ENCODE results near the gene RECQL5.
"Not testable (repeated sequence)": the region's sequence is repeated elsewhere in the genome, so short reads cannot be mapped to it uniquely, and the experiment has no call there.

Gene RECQL5

DNA sequence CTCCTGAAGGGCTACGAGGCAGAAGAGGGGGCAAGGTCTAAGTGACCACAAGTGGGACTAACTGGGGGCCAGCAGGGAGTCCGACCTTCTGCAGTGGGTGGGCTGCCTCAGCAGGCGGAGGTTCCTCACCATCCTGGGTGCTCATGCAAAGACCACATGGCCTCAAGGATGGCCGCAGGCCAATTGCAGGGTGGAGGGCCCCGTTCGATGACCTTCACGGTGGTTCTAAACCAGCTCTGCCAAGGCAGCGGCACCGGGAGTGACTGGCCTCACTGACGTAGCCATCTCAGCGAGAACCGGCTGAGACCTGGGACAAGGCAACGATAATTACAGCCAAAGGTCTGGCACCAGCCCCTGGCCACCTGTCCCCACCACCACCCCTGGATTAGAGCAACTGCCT is 28.1 kb downstream of the RECQL5 start:
- intact Hi-C loops (cut with micrococcal nuclease) = no loop called here
- H3K36me3 Mint-ChIP-seq (ENCODE audit: low read depth) = peaks cover 64% of the 10 kb centered on the region
- no peaks in the 10 kb centered on the region for H3K9me3 Mint-ChIP-seq
- H3K27me3 Mint-ChIP-seq = peaks cover 4% of the 10 kb centered on the region
- no peak overlapping the region for H3K27ac Mint-ChIP-seq
- H3K4me1 Mint-ChIP-seq (ENCODE audit: low read depth) = peaks cover 15% of the 10 kb centered on the region
- H3K4me3 Mint-ChIP-seq = no peak overlapping the region

DNA sequence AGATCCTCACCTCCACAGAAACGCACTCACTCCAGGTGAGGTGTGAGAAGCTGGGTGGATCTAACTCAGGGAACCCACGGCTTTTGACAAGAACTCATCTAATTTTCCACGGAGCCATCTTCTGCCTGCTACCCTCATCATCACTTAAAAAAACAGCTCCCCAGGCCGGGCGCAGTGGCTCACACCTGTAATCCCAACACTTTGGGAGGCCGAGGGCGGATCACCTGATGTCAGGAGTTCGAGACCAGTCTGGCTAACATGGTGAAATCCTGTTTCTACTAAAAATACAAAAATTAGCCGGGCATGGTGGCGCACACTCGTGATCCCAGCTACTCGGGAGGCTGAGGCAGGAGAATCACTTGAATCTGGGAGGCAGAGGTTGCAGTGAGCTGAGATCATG is 28.9 kb downstream of the RECQL5 start:
- H3K27me3 Mint-ChIP-seq; H3K4me3 Mint-ChIP-seq; H3K27ac Mint-ChIP-seq; intact Hi-C loops (cut with micrococcal nuclease); H3K9me3 Mint-ChIP-seq: not testable (repeated sequence)
- peaks cover 55% of the 10 kb centered on the region for H3K36me3 Mint-ChIP-seq (ENCODE audit: low read depth)
- peaks cover 24% of the 10 kb centered on the region for H3K4me1 Mint-ChIP-seq (ENCODE audit: low read depth)

DNA sequence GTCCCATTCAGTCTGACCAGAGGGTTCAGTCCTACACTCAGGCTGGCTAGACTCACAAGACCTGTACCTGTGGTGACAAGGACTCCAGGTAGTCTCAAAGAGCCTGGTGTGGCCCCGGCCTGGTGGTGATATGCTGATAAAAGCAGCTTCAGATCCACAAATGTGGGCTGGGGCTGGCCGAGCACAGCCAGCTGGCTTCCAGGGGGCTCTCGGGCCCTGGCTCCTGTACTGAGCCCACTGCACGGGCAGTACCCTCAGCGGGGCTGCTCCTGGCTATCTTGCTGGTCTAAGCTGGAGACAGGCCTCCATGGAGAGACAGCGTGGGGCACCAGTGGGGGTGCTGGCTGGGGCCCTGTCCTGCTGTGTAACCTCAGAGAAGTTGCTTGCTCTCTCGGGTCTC is 29.4 kb downstream of the RECQL5 start:
- intact Hi-C loops (cut with micrococcal nuclease) = no loop called here
- Mint-ChIP-seq H3K36me3 (ENCODE audit: low read depth) (peaks cover 55% of the 10 kb centered on the region), H3K4me1 (ENCODE audit: low read depth) (peaks cover 21% of the 10 kb centered on the region), H3K9me3 (no peaks in the 10 kb centered on the region), H3K27ac (no peak overlapping the region), H3K4me3 (no peak overlapping the region), H3K27me3 (peaks cover 5% of the 10 kb centered on the region)

DNA sequence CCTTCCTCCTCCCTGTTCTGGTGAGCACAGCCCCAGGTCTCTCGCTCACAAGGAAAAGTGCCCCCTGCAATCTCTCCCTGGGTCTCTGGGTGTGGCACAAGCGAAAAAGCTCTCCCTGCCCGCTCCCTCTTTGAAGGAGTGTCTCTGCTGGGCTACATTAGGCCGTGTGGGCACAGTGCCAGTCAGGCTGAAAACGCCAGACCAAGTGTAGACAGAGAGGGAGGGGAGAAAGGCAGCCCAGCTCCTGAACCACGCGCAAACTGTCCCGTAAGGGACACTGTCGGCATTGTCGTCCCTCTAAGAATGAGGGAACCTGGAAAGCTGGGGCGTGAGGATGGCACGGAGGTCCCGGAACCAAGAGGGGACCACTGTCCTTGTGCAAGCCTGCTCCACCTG is 29.8 kb downstream of the RECQL5 start:
- Mint-ChIP-seq H3K36me3 (ENCODE audit: low read depth) (peaks cover 54% of the 10 kb centered on the region), H3K9me3 (no peaks in the 10 kb centered on the region), H3K4me3 (no peak overlapping the region), H3K27me3 (peaks cover 5% of the 10 kb centered on the region), H3K27ac (no peak overlapping the region), H3K4me1 (ENCODE audit: low read depth) (peaks cover 17% of the 10 kb centered on the region)
- intact Hi-C loops (cut with micrococcal nuclease) = no loop called here

DNA sequence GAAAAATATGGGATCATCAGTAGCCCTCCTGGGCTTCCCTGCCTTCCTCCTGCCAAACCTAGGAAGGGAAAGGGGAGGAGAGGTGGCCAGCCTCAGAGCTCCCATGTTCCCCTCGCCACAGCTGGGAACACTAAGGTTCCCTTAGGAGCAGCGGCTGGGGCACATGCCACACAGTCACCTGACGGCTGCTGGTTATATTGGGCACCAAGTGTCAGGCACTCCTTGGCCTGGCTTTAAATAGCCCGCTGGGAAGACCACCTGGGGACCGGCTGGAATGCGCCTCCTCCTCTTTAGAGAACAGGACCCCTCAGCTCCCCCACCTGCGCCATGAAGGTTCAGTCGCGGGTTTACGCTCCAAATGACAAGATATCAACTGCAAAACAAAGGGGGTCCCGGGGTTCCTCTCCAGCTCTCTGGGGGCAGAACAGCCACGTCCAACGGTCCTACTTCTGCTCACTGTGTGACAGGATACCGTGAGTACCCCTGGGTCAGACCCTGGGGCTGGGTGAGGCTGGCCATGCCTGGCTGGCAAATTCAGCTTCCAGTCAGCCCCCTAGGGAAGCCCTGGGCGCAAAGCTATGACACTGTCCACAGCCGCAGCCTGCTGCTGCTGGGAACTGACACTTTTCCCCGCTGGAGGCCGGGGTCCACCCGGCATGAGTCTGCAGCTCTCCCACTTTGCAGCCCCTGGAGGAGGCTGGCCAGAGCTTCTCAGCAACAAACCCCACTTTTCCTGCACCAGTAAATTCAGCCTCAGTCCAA is 30.4 kb downstream of the RECQL5 start:
- Mint-ChIP-seq H3K27ac (no peak overlapping the region), H3K36me3 (ENCODE audit: low read depth) (peaks cover 49% of the 10 kb centered on the region), H3K4me1 (ENCODE audit: low read depth) (peaks cover 14% of the 10 kb centered on the region), H3K9me3 (no peaks in the 10 kb centered on the region), H3K27me3 (peaks cover 5% of the 10 kb centered on the region), H3K4me3 (no peak overlapping the region)
- intact Hi-C loops (cut with micrococcal nuclease) = no loop called here

DNA sequence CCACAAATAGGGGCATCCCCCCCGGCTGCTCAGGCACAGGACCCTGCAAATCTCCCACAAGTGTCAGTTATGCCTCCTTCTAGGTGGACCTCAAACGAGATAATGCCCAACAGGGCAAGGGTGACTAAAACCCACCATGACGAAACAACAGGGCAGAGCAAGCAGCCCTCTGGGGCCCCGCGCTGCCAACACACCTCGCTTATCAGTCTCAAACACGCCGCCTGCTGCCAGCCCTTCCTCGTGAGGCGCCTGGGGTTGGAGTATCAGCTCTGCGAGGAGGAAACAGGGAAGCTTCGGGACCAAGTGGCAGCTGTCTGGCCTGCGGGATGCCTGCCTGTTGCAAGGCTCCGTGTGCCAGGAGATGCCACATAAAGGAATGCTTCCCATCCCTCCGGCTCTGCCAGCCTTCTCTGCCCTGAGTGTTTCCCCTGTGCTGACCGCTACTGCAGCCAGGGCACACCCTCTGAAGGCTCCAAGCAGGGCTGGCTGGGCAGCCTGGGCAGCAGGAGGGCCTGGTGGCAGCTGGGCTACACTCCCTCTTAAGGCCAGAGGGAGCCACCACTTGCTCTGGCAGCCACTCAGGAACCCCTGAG is 31.2 kb downstream of the RECQL5 start:
- H3K27ac Mint-ChIP-seq = no peak overlapping the region
- no peaks in the 10 kb centered on the region for H3K9me3 Mint-ChIP-seq
- H3K4me1 Mint-ChIP-seq (ENCODE audit: low read depth) = peaks cover 14% of the 10 kb centered on the region
- H3K27me3 Mint-ChIP-seq = peaks cover 5% of the 10 kb centered on the region
- intact Hi-C loops (cut with micrococcal nuclease) = no loop called here
- no peak overlapping the region for H3K4me3 Mint-ChIP-seq
- peaks cover 53% of the 10 kb centered on the region for H3K36me3 Mint-ChIP-seq (ENCODE audit: low read depth)

DNA sequence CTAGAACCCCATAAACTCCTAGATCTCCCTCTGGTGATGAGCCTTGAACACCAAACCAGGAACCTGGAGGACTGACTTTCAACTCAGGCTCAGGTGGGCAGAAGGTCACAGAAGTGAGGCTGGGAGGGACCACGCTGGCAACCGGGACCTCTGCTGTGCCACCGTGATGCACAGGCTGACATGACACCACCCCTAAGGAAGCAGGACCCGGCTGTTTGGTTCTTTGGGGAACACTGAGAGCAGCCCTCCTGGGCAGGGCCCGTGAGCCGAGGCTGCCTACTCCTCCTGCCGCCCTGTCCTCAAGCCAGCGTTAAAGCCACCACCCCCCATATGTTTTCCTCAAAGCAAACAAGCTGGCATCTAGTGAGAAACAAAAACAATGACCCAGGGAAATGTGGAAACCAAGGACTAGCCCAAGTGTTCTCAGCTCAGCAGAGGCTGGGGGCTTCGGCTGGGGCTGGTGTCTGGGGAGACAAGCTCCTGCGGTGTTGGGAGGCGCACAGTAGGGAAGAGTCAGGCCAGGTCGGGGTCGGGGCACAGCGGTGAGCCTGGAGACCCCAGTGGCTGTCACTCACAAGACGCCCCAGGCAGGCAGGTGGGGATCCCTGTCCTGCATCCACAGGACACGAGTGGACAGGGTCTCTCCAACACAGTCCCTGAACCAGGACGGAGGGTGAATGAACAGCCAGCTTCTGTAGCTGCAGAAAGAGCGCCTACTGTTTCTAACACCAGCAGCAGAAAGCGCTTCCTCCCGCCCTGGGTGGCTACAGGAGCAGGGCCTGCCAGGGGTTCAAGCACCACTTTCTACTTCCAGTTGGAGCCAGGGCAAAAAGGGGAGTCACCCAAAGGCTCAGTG is 32.0 kb downstream of the RECQL5 start:
- peaks cover 53% of the 10 kb centered on the region for H3K36me3 Mint-ChIP-seq (ENCODE audit: low read depth)
- peaks cover 14% of the 10 kb centered on the region for H3K4me1 Mint-ChIP-seq (ENCODE audit: low read depth)
- H3K27ac Mint-ChIP-seq = no peak overlapping the region
- intact Hi-C loops (cut with micrococcal nuclease) = no loop called here
- H3K4me3 Mint-ChIP-seq = no peak overlapping the region
- H3K9me3 Mint-ChIP-seq = no peaks in the 10 kb centered on the region
- H3K27me3 Mint-ChIP-seq = peaks cover 5% of the 10 kb centered on the region

DNA sequence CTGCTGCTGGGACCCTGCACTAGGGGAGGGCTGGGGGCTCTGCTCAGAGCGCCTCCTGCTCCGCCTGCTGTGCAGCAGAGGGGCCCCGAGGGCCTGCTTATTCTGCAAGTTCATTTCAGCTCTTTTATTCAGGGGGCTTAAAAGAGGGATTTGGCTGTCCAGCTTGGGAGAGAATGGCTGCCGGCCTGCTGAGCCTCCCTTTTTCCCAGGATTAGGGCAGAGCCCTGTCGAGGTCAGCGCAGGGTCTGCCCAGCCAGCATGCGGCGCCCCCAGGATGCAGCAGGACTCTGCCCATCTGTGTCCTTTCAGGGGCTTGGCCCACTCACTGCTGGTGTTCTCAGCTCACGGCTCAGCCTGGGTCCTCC is 32.6 kb downstream of the RECQL5 start:
- Mint-ChIP-seq H3K9me3 (no peaks in the 10 kb centered on the region), H3K27me3 (peaks cover 5% of the 10 kb centered on the region), H3K4me3 (no peak overlapping the region), H3K27ac (no peak overlapping the region), H3K36me3 (ENCODE audit: low read depth) (peaks cover 51% of the 10 kb centered on the region), H3K4me1 (ENCODE audit: low read depth) (peaks cover 14% of the 10 kb centered on the region)
- intact Hi-C loops (cut with micrococcal nuclease) = no loop called here

DNA sequence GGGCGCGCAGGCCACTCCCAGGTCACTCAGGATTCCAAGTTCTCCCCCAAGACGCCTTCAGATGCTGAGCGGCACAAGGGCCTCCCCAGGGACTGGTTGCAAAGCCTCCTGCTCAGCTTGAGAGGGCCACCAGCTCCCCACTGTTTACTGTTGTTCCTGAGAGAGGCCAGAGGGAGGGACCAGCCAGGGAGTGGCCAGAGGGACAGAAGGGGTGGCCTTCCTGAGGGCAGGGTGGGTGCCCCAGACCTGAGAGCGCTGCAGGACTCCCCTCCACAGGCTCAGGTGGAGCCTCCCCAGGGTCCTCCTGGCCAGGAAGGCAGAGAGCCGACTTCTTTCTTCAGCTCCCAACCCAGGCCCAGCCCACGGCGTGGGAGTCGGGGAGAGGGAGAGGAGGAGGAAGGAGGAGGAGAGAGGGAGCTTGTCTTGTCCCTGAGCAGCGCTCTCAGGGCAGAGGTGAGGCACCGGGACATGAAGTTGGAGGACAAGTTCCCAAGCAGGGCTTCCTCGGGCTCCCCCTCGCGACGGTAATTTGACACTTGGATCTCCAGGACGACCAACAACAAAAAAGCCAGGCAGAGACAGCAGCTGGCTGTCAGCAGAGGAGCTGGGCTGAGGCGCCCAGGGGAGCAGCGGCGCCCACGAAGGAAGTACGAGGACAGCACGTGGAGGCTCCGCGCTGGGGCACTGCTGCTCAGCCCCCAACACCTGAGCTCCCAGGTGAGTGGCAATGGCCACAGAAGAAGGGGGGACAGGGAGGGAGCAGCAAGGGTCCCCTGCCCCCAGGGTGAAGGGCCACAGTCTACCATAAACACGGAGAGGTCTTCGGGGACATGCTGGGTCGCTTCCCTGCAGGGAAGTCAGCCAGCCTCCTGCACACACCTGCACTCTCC is 33.2 kb downstream of the RECQL5 start:
- Mint-ChIP-seq H3K9me3 (no peaks in the 10 kb centered on the region), H3K27me3 (peaks cover 5% of the 10 kb centered on the region), H3K4me1 (ENCODE audit: low read depth) (peaks cover 14% of the 10 kb centered on the region), H3K36me3 (ENCODE audit: low read depth) (peaks cover 52% of the 10 kb centered on the region), H3K27ac (peak overlapping the region; percentile 7), H3K4me3 (no peak overlapping the region)
- intact Hi-C loops (cut with micrococcal nuclease) = loop anchor here (1.0 kb wide), 1 partner anchor 114 kb away; no protein-coding TSS in a partner anchor

DNA sequence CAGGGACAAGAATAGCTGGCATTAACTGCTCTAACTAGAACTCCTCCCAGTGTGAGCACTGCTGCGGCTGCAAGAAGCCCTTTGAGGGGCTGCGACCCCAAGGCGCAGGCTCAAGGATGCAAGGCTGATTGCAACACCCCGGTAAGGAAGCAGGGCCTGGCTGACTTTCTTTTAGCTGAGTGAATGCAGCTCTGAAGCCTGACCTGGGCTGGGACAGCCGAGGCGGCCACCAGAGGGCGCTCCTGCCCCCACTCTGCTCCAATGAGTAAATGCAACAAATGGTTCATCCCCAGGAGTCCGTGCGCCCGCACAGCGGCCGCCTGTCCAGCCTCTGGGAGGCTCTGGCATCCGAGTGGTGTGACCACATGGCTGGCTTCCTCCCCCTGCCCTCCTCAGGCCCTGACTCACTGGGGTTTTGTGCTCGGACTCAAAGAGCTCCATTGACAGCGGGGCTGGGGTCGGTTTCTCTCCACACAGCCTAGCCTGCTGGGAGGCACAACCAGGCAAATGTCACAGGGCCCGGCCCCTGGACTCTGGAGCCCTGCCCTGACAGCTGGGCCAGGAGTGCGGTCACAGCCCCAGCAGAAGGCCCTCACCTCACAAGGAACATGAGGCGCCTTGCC is 34.0 kb downstream of the RECQL5 start, which contains the start of gene SMIM5:
Gene SMIM5, plus strand, starts transcription at position 572 of the 623 bp plus-strand sequence. CDS start 6,768 bp downstream, outside the sequence.
- no peaks in the 10 kb centered on the region for H3K9me3 Mint-ChIP-seq
- H3K4me1 Mint-ChIP-seq (ENCODE audit: low read depth) = peaks cover 14% of the 10 kb centered on the region
- intact Hi-C loops (cut with micrococcal nuclease) = loop anchor here (1.0 kb wide), 1 partner anchor 114 kb away; no protein-coding TSS in a partner anchor
- peaks cover 5% of the 10 kb centered on the region for H3K27me3 Mint-ChIP-seq
- peaks cover 52% of the 10 kb centered on the region for H3K36me3 Mint-ChIP-seq (ENCODE audit: low read depth)
- peak within 1 kb of the TSS; percentile 7 for H3K27ac Mint-ChIP-seq
- H3K4me3 Mint-ChIP-seq = no peak within 1 kb of the TSS

DNA sequence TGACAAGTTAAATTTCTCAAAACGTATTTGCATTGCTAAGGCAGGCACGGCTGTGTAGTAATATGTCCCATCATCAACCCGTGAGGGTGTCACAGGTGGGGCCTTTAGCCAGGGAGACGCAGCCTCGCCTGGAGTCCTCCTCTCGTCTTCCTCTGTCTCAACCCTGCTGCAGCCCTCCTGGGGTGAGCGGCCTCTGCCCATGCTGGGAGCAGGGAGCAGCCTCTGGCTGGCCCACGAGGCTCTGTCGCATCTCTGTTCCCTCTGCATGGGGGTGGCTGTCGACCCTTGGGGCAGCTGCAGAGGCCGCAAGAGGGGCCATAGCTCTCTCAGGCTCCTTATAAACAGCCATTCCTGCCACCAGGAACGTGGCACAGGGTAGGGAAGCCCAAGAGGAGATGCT is 34.5 kb downstream of the RECQL5 start:
- H3K36me3 Mint-ChIP-seq (ENCODE audit: low read depth) = peaks cover 54% of the 10 kb centered on the region

DNA sequence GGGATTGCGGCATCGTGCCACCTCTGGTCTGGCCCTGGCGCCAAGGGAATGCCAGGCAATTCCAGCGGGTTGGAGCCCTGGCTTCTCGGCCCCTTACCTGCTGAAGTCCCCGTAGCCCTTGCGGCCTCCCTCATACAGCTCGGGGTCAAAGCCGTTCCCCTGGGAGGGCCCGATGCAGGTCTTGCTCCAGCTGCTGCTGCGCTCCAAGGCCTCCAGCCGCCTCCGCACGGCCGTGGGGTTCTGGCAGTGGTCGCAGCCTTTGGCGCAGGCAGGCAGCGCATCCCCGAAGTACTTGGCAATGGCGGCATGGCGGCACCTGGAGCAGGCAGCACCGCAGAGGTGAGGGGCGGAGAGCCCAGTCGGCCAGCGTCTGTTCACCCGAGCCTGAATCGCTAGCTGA is 35.6 kb downstream of the RECQL5 start:
- no peaks in the 10 kb centered on the region for H3K9me3 Mint-ChIP-seq
- peaks cover 56% of the 10 kb centered on the region for H3K36me3 Mint-ChIP-seq (ENCODE audit: low read depth)
- intact Hi-C loops (cut with micrococcal nuclease) = no loop called here
- peaks cover 5% of the 10 kb centered on the region for H3K27me3 Mint-ChIP-seq
- H3K4me3 Mint-ChIP-seq = no peak overlapping the region
- no peak overlapping the region for H3K27ac Mint-ChIP-seq
- H3K4me1 Mint-ChIP-seq (ENCODE audit: low read depth) = peaks cover 14% of the 10 kb centered on the region

More for the DNA sequence above, 34.5 kb downstream of the RECQL5 start:
- intact Hi-C loops (cut with micrococcal nuclease) = no loop called here
- peaks cover 5% of the 10 kb centered on the region for H3K27me3 Mint-ChIP-seq
- peaks cover 14% of the 10 kb centered on the region for H3K4me1 Mint-ChIP-seq (ENCODE audit: low read depth)
- H3K27ac Mint-ChIP-seq = no peak overlapping the region
- H3K4me3 Mint-ChIP-seq = no peak overlapping the region
- H3K9me3 Mint-ChIP-seq = no peaks in the 10 kb centered on the region
